Kidney tubule cell (primary cell): Measurements from ENCODE around the gene SLC37A3.
"Not testable (repeated sequence)": the region's sequence is repeated elsewhere in the genome, so short reads cannot be mapped to it uniquely, and the experiment has no call there.

Experiments used
- DNase-seq: peaks from one replicate; pipeline ENCODE4 v3.0.0-alpha.2; 2018; ENCODE audit warnings: low spot score

The SLC37A3 gene

DNA sequence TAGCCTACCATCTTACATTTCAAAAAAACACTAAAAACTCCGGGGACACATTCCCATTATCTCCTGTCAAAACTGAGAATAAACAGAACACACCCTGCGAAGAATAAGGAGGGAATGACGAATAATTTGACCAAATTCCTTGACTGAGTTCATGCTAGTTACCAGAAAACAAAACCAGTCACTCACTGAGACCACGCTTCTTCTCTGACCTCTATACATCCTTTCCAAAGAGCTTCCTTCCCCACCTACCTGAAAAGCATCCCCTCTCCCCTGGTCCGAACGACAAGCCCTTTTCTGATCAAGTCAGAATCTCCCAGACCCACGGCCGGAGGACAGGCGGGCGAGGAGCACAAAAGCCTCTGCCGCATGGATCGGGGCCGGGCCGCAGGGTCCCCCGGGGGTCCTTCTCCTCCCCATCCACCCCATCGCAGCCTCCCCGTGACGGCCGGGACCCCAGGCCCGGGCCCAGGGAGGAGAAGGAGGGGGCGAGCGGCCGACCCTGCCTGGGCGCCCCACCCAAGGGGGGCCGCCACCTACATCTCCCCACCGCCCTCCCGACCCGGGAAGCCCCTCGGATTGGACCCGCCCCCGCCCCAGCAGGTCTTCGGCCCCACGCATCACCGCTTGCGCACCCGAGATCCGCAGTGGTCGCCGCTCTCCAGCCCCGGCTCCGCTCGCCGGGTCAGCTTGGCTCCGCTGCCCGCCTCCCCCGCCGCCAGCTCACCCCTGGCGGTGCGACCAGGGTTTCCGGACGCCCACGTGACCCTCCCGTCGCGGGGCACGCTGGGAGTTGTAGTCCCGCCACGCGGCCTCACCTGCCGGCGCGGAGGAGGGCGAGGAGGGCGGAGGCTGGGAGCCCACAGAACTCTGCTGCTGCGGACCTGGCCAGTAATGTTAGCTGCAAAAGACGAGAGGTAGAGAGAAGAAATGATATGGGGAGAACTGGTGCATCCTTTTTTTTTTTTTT lies at the start of gene SLC37A3:
Gene SLC37A3, minus strand, starts transcription at position 747 of the 967 bp plus-strand sequence. CDS start 16,004 bp downstream, outside the sequence.
- DNase-seq: peak; percentile 85

DNA sequence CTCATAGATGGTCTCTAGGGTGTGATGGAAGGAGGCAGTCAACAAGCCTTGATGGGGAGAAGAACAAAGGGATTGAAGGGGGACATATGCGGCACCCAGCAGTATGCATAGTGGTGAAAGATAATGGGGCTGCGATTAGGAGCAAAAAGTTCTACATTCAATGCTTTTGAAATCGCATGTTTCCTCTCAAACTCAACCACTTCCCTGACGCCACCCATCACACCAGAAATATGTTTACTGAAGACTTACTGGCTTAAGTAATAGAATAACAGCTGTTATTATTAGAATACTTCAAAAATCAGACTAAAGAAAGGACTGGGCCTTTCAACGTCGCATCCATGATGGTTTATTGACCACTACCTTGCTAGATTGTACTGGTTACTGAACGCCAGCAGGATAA lies 49.5 kb upstream of the SLC37A3 start:
- no peak for DNase-seq

GRCh38 chr7:140446467-140446866 lies 48.1 kb upstream of the SLC37A3 start:
- no peak for DNase-seq

GRCh38 chr7:140441519-140441918 lies 43.2 kb upstream of the SLC37A3 start:
- no peak for DNase-seq

DNA sequence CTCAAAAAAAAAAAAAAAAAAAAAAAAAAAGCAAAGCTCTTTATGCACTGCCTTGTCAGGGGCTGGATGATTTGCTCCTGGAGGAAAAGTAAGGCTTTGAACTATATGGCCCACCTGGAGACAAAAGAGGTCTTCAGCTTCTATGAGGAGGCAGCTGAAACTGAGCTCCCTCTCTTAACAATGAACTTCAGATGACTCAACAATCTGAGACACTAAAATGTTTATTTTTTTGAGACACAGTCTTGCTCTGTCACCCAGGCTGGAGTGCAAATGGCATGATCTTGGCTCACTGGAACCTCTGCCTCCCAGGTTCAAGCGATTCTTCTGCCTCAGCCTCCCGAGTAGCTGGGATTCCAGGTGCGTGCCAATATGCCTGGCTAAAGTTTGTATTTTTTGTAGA lies 42.3 kb upstream of the SLC37A3 start:
- DNase-seq: no peak

GRCh38 chr7:140439359-140439758 lies 41.0 kb upstream of the SLC37A3 start:
- DNase-seq: no peak

DNA sequence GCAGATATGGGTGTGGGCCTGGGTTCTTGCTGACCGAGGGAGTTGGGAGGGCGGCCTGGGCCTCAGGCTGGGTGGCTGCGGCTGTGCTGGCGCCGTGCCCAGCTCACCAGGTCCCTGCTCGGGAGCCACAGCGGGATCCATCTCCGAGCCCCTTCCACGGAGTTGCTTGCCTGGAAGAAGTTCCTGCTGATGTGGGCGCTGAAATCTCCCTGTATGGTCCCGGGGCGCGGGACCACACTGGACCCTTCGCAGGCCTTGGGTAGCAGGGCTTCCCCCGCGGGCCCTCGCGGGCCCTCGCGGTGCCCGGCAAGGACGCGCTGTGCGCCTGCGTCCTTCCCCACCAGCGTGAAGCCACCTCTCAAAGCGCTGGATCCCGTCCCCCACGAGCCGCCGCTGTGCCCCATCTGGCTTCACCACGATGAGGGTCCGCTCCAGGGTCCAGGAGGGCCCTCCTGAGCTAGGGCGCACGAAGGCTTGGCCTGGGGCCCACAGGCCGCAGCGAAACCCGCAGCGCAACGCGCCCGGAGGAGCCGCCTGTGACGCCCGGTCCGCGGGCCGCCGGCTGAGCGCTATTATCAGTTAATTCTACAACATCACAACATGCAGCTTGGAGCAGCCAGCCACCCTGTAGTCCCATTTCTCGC lies 37.0 kb upstream of the SLC37A3 start:
- DNase-seq: no peak

DNA sequence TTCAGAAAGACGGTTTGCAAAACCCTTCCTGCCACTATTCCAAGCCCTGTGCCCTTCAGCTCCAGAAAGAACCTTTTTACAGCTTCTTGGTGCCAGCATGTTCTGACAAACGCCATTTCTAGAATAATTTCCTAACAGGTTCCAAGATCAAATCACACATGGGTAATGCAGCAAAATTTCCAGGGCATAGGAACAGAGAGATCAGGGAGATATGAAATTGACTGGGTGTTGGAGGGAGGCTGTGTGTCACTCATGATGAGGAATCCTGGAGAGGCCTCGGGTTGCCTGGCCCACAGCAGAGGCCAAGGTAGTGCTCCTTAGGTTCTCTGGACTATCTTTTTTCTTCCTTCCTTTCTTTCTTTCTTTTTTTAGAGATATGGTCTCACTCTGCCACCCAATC lies 35.1 kb upstream of the SLC37A3 start:
- DNase-seq: no peak

- no peak for DNase-seq
Measured at GRCh38 chr7:140426130-140426529, 27.8 kb upstream of the SLC37A3 start.

DNA sequence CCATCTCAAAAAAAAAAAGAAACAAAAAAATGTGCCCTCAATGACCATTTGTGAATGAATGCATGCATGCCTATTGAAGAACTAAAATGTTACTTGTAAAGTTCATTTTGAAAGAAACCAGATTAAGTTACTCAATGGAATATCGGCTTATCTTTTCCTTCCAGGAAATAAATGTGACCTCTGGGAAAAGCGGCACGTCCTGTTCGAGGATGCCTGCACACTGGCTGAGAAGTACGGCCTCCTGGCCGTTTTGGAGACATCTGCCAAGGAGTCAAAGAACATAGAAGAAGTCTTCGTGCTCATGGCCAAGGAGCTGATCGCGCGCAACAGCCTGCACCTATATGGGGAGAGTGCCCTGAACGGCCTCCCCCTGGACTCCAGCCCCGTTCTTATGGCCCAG lies 27.4 kb upstream of the SLC37A3 start:
- no peak for DNase-seq

GRCh38 chr7:140423501-140423900 lies 25.2 kb upstream of the SLC37A3 start:
- DNase-seq: no peak

DNA sequence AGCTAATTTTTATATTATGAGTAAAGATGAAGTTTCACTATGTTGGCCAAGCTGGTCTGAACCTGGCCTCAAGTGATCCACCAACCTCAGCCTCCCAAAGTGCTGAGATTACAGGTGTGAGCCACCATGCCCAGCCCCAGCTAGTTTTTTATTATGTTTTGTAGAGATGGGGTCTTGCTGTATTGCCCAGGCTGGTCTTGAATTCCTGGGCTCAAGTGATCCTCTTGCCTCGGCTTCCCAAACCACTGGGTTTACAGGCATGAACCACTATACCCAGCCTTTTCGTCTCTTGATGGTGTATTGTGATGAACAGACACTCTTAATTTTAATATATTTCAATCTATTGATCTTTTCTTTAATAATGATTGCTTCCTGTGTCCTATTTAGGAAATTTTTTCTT lies 23.2 kb upstream of the SLC37A3 start:
- DNase-seq: no peak

GRCh38 chr7:140418653-140419052 lies 20.3 kb upstream of the SLC37A3 start:
- DNase-seq: no peak

GRCh38 chr7:140418156-140418472 lies 19.8 kb upstream of the SLC37A3 start:
- not testable (repeated sequence) for DNase-seq

GRCh38 chr7:140417456-140418155 lies 19.3 kb upstream of the SLC37A3 start:
- no peak for DNase-seq

- no peak for DNase-seq
Measured at GRCh38 chr7:140416560-140416959, 18.2 kb upstream of the SLC37A3 start.

DNA sequence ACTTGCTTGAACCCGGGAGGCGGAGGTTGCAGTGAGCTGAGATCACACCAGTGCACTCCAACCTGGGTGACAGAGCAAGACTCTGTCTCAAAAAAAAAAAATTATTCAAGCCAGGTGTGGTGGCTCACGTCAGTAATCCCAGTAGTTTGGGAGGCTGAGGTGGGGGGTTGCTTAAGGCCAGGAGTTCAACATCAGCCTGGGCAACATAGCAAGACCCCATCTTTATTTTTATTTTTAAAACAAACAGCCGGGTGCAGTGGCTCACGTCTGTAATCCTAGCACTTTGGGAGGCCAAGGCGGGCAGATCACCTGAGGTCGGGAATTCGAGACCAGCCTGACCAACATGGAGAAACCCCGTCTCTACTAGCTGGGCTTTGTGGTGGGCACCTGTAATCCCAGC lies 17.5 kb upstream of the SLC37A3 start:
- DNase-seq: not testable (repeated sequence)

DNA sequence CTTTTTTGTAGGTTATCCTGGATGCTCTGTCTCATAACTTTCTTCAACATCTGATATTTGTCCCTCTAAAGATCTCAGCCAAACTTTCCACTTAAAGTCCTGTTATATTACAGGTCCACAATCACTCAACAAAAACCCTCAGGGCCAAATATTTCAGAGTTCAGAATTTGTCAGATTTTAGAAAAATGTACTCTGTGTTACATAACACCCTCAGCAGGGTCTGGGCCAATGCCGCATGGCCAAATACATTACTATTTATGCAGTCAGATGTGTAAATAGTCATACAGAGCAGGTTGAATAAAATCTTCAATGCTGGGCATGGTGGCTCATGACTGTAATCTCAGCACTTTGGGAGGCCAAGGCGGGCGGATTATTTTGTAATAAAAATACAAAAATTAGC lies 17.0 kb upstream of the SLC37A3 start:
- DNase-seq: no peak

- peak; percentile 97 for DNase-seq
Measured at GRCh38 chr7:140404565-140405065, 6.3 kb upstream of the SLC37A3 start.

DNA sequence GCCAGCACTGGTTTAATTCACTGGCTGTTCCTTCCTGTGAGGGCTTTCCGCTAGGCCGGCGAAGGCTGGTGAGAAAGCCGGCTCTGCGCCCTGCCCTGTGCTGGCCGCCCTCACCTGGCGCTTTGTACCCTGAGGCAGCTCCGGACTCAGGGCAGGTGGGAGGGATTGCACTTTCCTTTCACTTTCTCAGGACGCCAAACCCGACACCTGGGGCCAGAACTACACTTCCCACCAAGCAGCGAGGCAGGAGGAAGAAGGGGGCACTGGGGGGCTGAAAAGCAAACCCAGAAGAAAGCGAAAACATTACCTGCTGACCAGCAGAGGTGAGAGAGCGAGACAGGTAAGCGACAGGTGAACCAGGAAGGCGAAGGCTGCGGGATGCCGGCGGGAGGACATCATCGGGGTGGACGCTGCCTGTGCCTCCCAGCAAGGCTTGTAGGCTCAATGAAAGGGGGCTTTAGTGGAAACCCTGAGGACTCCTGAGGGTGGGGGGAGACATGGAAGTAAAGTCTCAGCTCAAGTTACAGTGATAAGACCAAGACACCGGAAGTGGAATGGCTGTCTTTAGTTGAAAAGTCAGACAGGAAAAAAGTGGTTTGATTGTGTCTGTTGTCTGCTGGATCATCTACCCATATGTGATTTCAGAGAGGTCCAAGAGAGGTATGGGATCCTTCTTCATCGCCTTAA lies 5.7 kb upstream of the SLC37A3 start, which contains the start of gene RAB19:
Gene RAB19, plus strand, starts transcription at position 181 of the 687 bp plus-strand sequence. CDS start 3,589 bp downstream, outside the sequence.
- DNase-seq: peak; percentile 76

DNA sequence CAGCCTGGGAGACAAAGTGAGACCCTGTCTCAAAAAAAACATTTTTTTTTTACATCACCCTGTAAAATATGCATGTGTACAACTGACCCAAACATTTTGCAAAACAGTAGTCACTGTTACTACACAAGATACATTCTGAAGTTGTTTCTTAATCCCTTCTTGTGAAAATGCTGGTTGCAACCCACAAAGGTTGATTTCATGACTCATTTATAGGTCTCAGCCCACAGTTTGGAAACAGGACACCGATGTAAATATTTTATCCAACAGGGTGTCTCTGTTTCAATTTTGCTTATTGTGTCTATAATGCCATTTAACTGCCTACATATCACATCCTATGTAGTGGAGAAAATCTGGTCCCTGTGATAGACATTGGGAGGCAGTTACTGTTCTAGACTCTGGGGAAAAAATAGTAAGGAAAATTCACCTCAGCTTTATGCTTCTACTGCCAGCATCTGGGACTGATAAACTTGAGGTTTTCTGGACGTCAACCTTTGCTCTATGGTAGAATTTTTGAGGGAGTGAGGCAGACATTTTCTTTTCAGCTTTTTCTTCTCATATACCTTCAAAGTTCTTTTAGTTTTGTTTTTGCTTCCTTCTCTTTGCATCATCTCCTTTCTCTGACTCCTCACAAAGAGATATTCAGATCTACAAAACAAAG lies 4.0 kb upstream of the SLC37A3 start:
- DNase-seq: peak; percentile 10
